ENCODE measurements around the gene MAT1A.
"Not testable (repeated sequence)": the region's sequence is repeated elsewhere in the genome, so short reads cannot be mapped to it uniquely, and the experiment has no call there.

The MAT1A gene

DNA sequence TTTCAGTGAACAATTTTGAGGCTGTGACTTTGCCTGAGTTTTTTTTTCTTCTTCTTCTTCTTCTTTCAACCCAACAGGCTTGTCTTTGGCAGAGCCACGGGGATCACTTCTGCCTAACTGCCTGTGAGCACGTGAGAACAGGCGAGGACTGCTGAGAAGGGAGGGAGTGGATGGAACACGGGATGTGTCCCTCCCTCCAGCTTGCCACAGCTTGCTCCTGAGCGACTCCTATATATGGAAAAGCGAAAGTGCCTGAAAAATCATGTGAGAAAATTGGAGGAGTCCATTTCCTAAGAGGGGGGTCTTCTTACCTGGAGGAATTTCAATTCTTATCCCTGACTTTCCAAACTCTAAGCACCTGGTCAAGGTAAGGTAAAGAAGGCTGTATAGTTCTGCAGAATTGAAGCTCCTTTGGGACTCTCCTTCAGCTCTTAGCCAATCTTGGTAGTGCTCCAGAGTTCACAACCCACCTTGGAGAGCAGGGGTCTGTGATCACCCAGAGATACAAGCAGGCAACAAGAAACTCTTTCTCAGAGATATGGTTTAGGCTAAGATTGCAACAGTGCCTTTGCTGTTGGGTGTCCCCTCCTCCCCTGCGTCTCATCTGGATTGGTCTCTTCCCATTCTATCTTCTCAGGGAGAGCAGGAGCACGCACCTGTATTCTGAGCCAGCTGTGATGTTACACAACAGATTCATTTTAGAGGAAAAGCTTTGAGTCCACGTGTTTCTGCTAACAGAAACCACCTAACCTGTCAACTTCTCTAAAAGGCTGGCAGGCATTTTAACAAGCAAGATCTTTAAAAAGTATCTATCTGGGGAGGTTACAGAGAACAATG is at the start of gene MAT1A:
Gene MAT1A (minus strand): TSS at position 208 of the 837 bp plus-strand sequence. CDS start 235 bp downstream, outside the sequence.
- no peak for DNase-seq (ENCODE audit: low read depth)

GRCh38 chr10:80333983-80334382 is 44.5 kb upstream of the MAT1A start:
- DNase-seq (ENCODE audit: low read depth): no peak

DNA sequence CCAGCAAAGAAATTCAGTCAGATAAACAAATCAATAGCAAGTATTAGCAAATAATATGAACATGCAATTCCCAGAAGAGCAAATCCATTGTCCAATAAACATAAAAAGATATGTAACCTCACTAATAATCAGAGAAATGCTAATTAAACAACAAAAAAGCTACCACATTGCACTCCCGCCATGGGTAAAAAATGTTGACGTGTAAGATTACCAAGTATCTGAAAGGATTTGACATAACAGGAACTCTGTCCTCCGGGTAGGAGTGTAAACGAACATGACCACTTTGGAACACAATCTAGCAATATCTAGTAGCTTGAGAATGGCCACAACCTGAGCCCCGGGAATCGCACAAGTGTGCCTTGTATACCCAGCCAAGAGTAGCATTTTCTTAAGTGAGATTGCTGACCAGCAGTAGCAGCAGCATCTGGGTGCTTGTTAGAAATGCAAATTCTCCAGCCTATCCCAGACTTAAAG is 35.5 kb upstream of the MAT1A start:
- no peak for DNase-seq (ENCODE audit: low read depth)

GRCh38 chr10:80324086-80324485 is 34.6 kb upstream of the MAT1A start:
- DNase-seq (ENCODE audit: low read depth): no peak

DNA sequence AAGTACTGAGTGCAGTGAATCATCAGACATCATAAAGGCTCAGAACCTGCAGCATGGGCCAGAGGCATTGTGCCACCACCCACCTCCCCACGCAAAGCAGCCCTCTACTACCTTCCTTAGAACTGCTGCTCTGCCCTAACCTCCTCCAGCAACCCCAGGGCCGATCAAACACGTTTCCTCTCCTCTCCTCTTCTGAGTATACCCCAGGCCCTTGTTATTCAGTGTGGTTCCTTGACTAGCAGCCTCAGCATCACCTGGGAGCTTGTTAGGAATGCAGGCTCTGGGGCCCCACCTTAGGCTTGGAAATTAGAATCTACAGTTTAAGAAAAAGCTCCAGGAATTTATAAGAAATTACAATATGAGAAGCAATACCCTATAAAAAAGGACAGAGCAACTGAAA is 33.9 kb upstream of the MAT1A start:
- DNase-seq (ENCODE audit: low read depth): no peak

GRCh38 chr10:80322711-80323110 is 33.3 kb upstream of the MAT1A start:
- DNase-seq (ENCODE audit: low read depth): no peak

DNA sequence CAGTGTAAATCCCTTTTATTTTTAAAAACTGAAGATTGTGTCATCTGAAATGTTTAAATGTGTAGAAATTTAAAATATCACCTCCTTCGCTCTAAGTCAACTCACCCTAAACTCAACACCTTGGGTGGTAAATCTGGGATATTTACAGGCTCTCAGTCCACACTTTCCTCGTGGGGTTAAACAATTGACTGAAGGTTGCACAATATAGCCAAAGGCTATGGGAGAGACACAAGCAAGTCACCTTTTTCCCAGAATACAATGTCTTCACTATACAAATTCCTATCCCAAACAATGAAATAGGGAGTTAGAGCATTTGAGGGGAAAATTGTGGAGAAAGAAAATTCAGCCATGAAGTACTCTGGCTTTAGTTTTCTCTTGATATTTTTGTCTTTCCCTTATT is 32.7 kb upstream of the MAT1A start:
- DNase-seq (ENCODE audit: low read depth): no peak

DNA sequence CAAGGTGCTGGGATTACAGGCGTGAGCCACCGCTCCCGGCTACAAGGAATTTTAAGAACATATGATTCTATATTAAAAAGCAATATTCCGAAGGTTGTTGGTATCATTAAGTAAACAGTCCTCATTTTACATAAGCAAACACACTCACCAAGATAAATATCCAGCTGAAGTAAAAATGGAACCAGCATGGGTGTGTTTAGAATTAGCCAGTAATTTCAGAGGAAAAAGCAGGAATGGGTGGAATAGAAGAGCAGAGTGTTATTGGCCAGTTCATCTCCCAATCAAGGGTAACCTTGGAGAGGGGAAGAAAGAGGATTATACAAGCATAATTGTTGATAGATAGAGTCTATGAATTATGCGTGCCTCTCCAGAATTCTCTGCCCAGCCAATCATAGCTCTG is 31.7 kb upstream of the MAT1A start:
- DNase-seq (ENCODE audit: low read depth): no peak

DNA sequence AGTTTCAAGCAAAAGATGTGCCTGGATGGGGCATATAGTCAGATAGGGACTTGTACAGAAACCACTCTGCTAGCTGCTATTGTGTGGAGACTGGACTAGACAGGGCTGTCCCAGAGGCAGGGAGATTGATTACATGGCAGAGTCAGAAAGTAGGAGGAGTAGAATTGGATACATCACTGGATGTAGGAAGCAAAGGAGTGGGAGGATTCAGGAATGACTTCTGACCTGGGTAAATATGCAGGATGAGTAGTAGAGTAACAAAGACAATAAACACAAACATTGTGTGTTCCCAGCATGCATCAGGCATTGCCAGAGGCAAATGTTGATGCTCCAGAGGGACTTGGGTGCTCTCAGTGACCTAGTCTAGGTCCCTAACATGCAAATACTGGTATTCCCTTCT is 30.9 kb upstream of the MAT1A start:
- no peak for DNase-seq (ENCODE audit: low read depth)

DNA sequence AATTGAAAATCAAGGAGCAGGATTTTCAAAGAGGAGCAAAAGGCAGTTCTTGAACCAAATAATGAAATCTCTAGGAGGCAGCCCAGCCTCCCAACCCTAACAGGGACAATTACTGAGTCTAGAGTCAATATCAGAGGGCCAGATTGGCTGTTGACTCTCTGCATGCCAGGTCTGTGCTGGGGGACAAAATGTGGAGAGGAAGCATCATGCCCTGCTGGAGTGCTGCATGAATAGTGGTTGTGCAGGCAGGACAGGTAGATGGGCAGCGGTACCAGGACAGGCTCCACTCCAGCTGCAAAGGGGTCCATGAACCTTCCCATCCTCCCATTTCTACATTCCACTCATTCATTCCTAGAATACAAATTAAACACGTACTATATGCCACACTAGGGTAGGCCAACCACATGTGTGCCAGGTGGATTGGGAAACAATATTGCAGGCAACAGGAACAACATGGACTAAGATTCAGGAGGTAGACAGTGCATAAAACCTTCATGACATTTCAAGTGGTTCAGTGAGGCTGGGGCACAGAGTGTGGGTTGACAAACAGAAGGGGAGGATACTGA is 30.4 kb upstream of the MAT1A start:
- no peak for DNase-seq (ENCODE audit: low read depth)

- DNase-seq (ENCODE audit: low read depth): no peak
Observed at GRCh38 chr10:80319318-80319717, 29.9 kb upstream of the MAT1A start.

GRCh38 chr10:80318742-80319141 is 29.3 kb upstream of the MAT1A start:
- no peak for DNase-seq (ENCODE audit: low read depth)

- DNase-seq (ENCODE audit: low read depth): no peak
Observed at GRCh38 chr10:80315391-80315790, 25.9 kb upstream of the MAT1A start.

GRCh38 chr10:80313523-80313922 is 24.1 kb upstream of the MAT1A start:
- DNase-seq (ENCODE audit: low read depth): no peak

DNA sequence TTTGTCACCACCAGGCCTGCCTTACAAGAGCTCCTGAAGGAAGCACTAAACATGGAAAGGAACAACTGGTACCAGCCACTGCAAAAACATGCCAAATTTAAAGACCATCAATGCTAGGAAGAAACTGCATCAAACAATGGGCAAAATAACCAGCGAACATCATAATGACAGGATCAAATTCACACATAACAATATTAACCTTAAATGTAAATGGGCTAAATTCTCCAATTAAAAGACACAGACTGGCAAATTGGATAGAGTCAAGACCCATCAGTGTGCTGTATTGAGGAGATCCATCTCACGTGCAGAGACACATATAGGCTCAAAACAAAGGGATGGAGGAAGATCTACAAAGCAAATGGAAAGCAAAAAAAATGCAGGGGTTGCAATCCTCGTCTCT is 16.5 kb upstream of the MAT1A start:
- not testable (repeated sequence) for DNase-seq (ENCODE audit: low read depth)

GRCh38 chr10:80296942-80297341 is 7.5 kb upstream of the MAT1A start:
- DNase-seq (ENCODE audit: low read depth): no peak

GRCh38 chr10:80292607-80293239 is 3.3 kb upstream of the MAT1A start:
- no peak for DNase-seq (ENCODE audit: low read depth)

DNA sequence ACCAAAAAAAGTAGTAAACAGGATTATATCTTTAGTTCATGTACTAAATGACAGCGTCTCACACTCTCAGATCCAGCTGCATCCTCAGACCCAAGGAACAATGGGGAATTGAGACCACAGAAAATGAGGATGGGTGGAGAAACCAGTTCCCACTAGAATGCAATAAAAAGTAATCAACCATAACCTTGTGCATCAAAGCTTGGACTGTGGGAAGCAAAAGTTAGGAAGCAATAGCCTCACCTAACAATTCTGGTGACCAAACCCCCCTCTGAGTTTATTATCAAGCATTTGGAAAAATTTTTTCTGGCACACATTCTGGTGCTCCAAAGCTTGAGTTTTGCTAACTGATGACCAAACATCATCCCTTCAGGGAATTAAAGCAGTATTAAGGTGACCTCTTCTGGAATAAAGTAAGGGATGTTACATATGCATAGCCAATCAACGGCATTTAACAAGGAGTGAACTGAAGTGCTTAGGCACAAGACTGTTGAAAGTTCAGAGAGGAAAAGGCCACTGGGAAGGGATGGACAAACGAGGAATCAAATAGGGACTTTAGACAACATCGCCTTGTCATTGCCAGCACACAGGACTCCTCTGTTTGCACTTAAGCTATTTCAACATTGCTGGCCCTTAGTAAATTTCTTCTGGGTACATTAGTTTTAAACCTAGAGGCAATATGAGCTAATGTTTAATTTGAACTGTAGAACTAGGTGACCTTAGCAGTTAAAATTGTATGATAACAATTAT is 1.2 kb upstream of the MAT1A start:
- DNase-seq (ENCODE audit: low read depth): no peak

DNA sequence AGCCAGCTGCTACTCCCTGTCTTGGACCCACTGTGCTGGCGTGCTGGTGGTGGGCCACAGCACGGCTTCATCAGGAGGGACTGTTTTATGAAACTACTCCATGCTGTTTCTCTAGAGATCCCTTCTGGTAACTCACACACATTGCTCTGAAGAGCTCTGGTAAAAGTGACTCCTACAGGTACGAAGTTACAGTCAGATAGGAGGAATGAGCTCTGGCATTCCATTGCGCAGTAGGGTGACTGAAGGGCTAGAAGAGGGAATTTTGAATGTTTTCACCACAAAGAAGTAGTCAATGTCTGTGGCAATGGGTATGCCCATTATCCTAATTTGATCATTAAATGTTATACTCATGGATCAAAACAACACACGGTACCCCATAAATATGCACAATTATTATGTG is 609 bp downstream of the MAT1A start:
- no peak for DNase-seq (ENCODE audit: low read depth)

DNA sequence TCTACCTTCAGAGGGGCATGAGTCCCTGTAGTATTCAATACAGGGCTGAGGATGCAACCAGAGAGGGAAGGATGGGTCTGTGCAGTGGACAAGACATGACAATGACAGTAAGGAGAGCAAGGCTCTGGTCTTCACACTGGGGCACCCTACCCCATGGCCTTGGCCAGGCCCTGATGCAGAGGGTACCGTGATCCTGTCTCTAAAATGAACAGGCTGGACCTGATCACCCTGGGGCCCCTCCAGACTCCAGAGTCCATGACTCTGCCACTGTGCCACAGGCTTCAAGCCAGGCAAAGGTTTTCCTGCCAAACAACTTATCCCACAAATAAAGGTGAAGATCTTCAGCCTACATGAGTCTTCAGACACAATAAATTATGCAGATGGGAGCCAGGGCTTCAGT is 4.9 kb downstream of the MAT1A start:
- no peak for DNase-seq (ENCODE audit: low read depth)

DNA sequence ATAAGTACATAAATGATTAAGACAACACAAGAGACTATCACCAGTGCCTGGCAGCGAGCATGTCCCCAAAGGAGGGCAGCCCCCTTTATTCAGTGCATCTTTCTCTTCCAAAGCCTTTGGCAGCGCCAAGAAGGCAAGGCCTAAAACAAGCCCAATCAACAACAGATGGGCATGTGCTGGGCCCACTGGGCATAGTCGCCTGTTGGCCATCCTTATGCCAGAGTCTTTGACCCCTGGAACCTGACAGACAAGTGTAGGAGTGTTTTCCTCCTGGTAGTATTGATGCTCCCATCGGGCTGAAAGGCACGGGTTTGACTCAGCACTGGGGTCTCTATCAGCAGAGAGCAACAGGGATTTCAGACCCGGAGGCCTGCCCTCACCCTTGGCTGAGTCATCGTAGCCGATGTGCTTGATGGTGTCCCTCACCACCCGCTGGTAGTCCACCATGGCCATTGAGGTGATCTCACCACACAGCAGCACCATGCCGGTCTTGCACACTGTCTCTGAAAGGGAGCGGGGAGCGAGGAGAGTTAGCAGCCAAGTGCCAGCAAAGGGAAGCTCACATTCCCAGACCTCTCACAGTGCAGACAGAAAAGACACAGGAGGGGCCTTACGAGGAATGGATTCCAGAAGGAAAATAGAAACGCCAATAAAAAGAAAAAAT is 5.8 kb downstream of the MAT1A start:
- DNase-seq (ENCODE audit: low read depth): no peak

DNA sequence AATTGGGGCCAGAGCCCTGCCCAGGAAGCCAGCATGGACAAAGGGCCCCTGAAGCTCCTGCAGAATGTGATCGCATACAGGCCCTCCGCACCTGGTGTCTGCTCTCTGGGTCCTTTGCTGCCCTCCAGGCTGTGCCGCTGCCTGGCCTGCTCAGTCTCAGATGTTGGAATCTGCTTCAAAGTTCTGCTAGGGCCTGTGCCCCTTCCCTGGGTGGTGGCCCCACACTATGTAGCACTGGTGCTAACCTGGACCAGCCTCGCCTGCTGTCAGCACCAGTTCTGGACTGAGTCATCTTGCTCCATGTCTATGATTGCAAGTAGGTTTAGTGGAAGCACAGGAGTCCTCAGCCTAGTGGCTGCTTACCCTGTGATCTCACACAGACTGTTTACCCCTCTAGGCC is 6.3 kb downstream of the MAT1A start:
- DNase-seq (ENCODE audit: low read depth): no peak

Measured in activated T-helper 1 cell treated with Interleukin-2 at 50 U/mL for 16 hours (primary cell).